Gastrocnemius medialis (tissue), 4 donors: ENCODE measurements around the gene IKBKE.

Experiments
- CTCF ChIP-seq, 5 experiments: fragments of 450-650 bp in 3 of 5; fragments of 200-600 bp in 2 of 5; sonication (generic) in 2 of 5; IDR thresholded peaks in 4 of 5; conservative IDR thresholded peaks in 1 of 5; 1 replicate in 4 of 5; 2 replicates in 1 of 5; pipeline ENCODE4 v1.5.1; 2016 to 2019; ENCODE audit warnings: antibody characterized with exemption in 5 of 5, mild to moderate bottlenecking in 3 of 5, moderate library complexity in 3 of 5
- POLR2A ChIP-seq, 2 donors: fragments of 450-650 bp; IDR thresholded peaks; one replicate each; pipeline ENCODE4 v1.6.1; 2017; ENCODE audit warnings: antibody characterized with exemption in 2 of 2, mild to moderate bottlenecking in 2 of 2, moderate library complexity in 2 of 2

GRCh38 chr1:206488466-206488865, 18.2 kb downstream of the IKBKE start:
- no peak for TF ChIP-seq POLR2A (IDR thresholded peaks at IDR 0.05)
- TF ChIP-seq CTCF (IDR thresholded peaks at IDR 0.05 in 4 of 5, conservative IDR thresholded peaks at IDR 0.05 in 1 of 5) = no peak
